Fibroblast of skin of right quadriceps (primary cell): Measurements from ENCODE around the gene CHMP5.

ENCODE experiments used
- DNase-seq: peaks from one replicate; pipeline ENCODE4 v3.0.0-alpha.2; 2013

Gene CHMP5

DNA sequence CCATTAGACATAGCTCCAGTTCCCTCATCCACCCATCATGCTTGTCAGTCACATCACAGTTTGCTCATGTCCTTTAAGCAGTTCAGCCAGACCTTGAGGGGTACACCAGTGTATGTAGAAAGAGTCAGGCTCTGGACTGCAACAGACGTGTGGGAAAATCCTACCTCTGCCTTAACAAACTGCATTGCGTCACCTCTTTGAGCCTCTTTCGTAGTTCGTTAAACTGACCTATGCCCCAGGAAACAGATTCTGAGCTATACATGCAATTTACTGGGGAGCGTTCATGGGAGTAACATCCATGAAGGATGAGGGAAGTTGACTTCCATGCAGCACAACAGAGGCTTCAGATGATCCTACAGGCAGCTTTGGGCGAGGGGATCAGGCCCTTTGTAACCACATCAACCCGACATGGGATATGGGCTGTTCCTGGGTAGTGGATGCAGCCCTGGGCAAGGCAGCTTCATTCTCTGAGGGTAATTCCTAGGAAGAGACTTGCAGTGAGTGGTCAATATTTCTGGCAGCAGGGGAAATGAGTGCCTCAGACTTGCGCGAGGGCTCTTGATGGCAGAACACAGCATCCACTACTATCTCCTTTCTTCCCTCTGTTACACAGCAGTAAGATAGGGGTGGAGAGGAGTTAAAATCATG, 20.6 kb upstream of the CHMP5 start:
- DNase-seq: no peak

DNA sequence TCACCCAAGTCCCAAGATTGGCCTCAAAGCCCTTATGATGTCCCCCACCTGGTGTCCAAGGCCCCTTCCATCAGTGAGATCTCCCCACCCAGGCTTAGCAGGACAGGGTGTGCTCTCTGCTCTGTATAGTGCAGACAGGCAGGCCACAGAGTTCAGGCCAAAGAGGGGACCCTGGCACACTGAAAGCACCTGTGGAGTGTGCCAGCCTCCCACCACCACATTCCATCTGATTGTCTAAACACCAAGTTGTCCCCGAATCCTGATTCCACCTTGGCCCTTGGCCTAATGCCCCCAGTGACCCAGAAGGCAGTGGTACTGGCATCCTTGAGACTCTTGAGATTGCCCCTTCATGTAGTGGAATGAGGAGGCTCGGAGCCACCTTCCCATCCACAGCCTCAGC, 19.5 kb upstream of the CHMP5 start:
- no peak for DNase-seq

DNA sequence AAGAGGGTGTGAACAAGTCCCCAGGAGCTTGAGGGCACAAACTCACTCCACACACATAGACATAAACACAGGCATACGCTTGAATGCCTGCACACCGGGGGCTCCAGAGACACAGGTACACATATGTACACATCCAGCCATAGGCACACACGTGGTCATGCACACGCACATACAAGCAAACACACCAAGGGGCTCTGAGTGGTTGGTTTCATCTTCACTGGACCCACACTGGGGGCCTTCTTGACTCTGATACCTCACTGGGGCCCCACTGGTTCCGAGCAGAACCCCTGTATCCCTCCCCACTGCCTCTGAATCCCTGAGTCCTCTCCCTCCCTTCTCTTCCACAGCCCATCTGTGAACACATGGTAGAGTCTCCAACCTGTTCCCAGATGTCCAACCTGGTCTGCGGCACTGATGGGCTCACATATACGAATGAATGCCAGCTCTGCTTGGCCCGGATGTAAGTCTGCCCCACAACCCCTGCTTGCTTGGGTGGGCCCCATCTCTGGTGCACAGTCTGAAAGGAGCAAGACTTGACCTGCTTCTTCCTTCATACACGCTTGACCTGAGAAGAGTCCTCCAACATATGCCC, 18.5 kb upstream of the CHMP5 start:
- DNase-seq: no peak

DNA sequence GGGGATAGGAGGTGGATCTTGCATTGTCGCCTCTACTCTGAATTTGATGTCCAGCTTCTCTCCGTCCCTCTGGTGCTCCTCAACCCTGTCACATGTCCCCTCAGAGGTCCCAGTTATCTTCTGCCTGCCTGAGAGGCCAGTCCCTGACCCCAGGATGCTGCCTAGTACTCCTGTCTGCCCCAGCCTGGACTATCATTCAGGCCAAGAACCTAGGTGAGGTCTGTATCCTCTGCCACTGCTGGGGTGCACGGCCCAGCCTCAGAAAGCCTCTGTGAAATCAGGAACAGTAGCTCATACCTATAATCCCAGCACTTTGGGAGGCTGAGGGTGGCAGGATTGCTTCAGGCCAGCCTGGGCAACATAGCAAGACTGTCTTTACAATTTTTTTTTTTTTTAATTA, 16.2 kb upstream of the CHMP5 start:
- DNase-seq: no peak

DNA sequence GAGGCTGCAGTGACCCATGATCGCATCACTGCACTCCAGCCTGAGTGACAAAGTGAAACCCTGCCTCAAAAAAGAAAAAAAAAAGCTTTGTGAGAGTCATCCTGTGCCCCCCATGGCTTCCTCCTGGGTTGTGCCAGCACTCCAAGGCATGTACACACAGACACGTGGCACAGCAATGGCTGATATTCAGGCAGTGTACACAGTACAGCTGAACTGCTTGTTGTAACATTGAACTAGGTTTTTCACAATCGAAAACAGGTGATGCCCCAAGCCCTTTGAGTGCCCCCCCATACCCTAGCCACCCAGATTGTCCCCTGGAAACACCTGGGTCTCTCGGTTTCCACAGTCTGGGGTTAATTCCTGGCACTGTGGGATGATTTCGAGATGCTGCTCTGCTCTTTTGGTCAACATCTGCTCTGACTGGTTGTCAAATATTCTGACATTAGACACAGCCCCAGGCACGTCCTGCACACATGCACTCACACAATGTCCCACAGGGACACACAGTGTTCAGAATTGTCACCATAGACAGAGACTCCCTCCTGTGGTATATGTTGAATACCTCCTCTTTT, 15.7 kb upstream of the CHMP5 start:
- DNase-seq: no peak

DNA sequence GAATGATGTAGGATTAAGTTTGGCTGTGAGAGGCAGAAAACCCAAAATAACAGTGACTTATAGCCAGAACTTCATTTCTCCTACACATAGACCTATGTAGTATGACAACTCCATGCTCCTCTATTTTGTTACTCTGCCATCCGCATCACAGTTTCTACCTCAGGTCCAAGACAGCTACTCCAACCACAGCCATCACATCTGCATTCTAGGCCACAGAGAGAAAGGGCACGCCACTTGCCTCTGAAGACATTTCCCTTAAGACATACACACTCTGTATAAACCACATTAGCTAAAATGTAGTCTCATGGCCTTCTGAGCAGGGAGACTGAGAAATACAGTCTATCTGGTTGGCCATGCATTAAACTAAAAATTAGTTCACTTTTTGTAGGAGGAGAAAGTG, 14.9 kb upstream of the CHMP5 start:
- DNase-seq: no peak

DNA sequence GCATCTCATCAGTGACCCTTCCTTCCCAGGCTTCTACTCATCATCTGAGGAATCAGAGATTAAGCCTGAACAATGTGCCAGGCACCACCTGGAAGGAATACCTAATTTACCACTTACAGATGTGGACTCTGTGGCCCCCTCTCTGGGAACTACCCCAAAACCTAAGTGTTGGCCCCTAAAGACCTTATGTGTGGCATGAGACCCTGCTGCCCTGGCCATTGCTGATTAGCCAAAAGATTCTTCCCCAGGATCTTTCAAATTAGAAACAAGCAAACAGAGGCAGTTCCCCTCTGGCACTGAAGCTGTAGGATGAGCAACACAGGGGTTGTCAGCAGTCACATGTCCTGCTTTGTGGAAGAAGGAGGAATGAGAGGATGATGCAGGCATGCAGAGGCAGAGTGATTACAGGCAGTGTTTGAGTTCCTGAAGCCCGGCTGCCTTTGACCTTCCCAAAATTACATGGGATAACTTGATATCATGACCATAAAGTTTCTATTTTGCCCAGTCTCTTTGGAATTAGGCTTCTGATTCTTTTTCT, 14.3 kb upstream of the CHMP5 start:
- DNase-seq: no peak

DNA sequence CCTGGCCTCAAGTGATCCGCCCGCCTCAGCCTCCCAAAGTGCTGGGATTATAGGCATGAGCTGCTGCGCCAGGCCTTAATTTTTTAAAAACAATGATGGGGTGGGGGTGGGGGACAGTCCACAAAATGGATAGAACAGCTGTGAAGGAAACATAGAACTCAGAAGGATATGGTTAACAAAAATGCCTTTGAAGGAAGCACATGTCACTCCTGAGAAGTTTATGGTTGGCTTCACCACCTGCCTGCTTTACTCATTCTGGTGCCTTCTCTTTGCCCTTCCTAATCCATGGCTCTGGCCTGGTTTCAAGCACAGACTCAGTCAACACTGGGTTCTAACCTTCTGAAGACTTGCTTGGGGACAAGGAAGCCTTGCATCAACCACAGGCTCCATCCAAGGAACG, 10.6 kb upstream of the CHMP5 start:
- no peak for DNase-seq

DNA sequence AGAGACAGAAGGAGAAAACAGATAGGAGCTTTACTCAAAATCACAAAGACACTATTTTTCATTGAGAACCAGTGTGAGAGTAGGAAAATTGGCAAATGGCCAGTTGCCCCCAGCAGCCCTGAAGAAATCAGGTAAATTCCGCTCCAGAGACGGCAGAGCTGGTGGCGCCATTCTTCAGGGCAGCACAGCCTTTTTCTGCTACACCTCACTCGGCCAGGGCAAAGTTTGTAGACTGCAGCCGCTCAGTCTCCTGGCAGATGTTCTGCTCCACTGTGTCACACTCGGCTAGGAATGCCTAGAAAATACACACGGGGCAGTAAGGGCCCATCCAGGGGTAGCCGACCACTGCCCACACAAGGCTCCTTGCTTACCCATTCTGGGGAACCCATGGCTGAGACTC, 9.8 kb upstream of the CHMP5 start:
- DNase-seq: no peak

DNA sequence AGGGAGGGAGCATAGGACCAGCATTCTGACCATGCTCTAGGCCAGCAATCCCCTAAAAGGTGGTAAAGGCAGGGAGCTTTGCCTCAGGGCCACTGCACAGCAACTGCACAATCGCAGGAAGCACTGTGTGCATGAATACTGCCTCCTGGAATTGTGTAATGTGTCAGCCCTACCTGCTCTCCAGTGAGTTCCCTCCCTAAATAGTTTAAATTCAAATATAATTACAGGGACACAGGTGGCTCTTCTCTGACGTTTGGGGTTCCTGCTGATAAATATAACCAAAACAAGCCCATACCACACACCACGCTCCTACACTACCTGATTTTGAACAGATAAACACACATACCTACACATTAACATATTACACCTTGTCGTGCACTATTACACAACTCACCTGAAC, 9.4 kb upstream of the CHMP5 start:
- DNase-seq: no peak

DNA sequence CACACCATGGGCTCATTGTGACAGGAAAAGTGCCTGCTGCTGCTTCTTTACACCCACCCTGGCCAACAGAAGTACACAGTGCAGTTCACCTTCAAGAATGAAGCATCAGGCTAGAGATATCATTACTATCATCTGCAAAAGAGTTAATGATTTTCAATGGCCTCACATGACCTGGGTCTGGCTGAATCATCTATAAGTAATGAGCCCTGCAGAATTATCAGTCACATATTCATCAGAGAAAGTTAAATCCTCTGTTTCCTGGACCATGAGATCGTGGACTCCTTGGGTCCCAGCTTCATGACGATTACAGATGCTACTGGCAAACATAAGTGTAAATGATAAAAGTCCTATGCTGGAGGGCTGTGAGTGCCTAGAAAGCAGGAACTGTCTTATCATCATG, 8.6 kb upstream of the CHMP5 start:
- DNase-seq: no peak

DNA sequence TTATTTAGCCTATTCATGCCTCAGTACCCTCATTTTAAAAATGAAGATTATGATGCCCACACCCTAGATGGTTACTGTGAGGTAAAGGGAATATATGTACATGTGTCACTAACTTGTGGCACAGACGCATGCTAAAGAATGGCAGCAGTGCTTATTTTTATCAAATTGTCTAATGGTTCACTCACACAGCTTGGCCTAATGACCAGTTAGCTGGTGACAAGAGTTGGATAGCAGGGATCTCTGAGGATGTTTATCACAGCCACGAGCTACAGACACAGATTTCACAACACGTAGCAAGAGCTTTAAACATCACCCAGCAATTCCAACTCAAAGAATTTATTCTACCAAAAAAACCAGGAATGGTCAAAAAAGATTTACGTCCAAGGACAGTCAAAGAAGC, 7.6 kb upstream of the CHMP5 start:
- no peak for DNase-seq

DNA sequence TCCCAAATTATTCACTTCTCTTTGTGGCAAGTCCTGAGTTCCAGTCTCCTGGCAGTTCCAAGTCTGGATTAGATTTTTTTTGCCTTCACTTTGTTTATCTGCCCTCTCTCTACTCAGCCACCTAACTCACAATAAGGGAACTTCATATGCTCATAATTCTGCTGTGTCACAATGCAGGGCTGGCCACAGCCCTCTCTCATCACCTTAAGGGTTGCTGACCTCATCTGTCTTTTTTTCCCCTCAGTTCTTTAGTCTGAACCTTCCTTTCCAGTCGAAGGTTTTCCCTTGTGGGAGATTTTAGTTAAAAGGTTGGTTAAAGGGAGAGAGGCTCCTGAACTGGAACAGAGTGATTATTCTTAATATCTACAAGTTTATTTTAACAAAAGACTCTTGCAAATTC, 4.5 kb upstream of the CHMP5 start:
- DNase-seq: no peak

DNA sequence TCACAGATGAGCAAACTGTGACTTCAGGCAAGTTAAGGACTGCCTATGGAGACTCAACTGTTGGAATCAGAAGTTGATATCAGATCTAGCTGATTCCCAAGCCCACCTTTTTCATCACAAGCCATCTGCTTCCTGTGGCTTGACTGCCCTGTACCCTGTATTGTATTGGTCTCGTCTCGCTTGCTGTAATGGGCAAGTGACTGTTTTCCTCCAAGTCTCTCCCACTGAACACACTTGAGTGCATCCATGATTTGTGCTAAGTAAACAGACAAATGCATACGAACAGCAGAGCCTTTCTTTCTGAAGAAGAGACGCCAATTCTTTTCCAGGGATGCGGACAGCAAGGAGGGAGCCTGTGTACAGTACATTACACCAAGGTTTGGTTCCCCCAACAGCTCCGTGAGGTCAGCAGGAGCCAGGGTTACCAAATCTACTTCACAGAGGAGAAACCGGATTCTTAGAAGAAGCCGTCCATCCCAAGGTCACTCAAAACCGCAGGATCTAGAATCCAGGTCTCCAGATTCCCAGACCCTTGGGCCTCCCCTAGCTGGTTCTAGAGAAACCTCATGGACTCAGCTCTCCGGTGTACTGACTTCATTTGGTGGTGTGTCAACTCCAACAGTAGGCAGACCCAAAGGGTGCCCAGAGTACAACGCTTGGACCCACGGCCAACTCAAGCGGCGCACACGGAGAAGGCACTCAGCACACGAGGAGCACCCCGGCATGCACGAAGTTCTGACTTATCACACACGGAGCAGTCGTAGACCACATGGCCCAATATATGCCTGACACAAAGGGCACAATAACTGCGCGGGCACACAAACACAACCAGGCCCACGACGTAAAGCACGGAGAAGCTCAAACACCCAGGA, 1.5 kb upstream of the CHMP5 start:
- DNase-seq: peak; percentile 10

DNA sequence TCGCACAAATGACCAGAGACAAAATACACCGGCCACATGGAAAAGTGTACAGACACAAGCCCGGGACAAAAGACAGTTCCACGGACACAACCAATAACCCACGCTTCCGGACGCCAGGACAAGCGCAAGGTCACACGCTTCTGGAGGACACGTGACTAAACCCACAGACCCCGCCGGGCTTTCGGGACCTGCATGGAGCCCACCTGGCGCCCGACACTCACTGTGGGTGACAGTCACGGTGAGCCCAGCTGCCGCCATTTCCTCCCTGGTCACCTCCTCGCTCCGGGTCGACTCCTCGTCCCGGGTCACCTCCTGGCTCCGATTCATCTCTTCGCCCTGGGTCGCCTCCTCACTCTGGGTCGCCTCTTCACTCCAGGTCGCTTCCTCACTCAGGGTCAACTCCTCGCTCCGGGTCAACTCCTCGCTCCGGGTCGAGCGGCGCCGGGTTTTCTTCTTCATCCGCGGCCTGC, 811 bp upstream of the CHMP5 start:
- DNase-seq: no peak

DNA sequence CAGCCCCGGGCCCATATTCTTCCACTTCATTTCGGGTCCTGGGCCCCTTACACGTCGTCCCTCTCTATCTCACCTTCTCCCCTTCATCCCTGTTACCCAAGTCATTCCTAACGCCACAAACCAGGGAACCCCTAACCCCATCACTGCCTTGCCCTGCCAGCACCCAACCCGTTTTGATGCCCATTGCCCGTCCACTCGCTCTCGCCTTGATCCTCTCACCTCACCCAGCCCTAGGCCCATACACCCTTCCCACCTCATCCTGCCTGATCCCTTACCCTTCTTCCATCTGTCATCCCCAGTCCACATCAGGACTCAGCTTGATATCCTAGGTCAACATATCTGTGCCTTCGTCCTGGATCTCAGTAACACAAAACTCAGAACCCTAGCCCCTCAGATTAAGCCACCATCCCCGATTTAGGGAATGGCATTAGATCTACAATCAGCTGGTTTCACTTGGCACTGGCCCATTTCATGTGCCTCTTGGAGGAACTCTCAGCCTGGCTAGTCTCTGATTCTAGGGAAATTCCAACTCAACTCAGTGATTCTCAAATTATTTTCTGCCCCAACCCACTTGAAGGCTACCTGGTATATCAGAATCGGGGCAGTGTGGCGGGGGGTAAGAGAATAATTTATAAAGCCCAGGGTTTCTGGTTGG, 489 bp downstream of the CHMP5 start:
- DNase-seq: no peak

DNA sequence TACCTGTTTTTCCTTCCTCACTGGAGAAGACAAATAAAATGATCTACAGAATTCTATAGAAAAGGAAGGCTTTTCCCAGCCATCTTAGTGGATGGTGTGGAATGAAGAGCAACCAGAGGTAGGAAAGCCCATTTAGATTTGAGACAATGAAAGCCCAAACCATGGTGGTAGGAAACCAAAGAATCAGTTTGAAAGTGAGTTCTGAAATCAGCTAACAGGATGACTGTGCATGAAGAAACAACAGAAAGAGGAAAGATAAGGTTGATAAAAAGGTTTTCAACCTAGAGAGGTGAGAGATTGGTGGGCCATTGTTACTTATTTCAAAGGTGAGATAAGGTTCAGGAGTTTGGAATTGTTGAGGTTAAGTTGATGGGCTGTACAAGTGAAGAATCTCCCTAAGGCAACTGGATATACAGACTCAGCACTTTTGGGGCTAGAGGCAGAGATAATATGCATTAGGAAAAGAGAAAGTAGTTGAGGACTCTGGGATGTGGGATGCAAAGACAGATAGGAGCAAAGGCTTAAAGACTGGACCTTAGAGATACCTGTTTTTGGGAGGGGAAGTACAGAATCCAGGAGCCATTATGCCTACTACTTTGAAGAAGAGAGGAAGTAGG, 2.4 kb downstream of the CHMP5 start:
- DNase-seq: no peak

DNA sequence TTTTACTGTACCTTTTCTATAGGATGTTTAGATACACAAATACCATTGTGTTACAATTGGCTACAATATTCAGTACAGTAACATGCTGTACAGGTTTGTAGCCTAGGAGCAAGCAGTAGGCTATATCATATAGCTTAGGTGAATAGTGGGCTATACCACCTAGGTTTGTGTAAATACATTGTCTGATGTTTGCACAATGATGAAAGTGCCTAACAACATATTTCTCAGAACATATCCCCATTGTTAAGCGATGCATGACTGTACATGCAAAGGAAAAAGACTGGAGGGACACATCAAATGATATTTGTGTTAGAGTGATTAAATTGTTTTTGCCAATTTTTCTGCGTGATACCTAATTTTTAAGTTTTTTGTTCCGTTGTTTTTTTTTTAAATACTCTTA, 5.3 kb downstream of the CHMP5 start:
- DNase-seq: no peak

DNA sequence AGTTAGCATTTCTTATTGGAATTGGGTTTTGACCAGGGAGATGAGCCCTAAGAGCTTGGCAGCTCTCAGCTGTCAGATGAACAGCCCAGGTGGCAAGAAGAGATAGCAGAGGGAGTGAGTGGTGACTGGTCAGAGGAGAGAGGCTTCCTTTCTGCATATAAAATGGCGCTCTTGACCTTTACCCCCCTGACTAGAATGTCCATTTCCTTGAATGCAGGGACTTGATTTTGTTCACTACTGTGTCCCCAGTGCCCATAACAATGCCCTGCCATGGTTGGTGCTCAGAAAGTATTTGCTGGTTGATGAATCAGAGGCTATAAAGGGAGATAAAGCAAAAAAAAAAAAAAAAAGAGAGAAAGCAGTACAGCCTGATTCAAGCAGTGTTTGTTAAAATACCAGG, 7.2 kb downstream of the CHMP5 start:
- no peak for DNase-seq

DNA sequence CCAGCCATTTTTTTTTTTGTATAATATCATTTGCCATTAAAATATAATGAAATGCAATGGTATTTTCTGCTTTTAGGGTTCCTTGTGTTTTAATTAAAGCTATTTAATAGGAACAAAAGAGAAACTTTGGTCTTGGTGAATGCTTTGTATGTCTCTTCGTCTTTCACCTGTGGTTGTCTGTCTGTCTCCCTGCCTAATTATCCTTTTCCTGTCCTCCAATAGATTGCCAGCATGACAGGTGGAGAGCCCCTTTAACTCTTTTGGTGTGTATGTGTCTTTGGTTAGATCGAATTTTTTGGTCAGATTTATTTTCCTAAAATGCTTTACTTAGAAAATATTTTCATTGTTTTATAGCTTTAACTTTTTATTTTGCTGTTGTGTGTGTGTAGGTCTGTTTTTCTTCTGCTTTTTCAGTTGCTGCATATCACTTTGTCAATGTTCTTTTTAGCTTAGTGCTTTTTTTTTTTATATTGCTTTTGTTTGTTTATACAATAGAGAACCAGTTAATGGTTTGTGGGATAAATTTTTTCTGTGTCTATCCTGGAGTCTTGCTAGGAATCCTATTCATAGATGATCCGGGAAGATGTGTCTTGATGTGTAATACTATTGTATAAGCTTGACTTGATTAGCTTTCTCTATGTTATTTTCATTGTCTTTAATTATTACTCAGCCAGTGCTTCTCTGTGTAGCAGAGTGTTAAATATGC, 8.6 kb downstream of the CHMP5 start:
- DNase-seq: no peak

DNA sequence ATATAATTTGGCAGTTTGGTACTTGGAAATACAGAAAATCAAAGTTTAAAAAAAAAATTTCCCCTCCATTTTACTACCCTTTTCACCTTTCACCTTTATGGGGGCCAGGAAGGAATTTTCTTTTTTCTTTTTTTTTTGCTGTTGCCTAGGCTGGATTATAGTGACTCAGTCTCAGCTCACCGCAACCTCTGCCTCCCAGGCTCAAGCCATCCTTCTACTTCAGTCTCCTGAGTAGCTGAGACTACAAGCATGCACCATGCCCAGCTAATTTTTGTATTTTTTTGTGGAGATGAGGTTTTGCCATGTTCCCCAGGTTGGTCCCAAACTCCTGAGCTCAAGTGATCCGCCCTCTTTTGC, 9.1 kb downstream of the CHMP5 start:
- no peak for DNase-seq

DNA sequence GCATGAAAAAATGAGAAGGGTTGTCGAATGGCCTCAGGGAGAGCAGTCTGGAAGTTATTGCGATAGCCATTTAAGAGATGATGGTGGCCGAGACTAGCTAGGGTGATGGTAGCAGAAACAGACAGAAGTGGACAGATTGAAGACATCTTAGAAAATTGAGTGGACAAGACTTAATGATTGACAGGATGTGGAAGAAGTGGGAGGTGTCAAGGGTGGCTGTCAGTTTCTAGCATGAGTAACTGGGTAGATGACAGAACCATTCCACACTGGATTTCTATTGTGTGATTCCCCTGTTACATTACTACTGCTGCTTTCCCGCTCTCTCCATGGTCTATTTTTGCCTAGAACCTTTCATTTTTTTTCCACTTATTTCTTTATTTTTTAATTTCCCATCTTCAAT, 12.6 kb downstream of the CHMP5 start:
- DNase-seq: no peak
